ENCODE results near the gene SNAI3. TPM values are rescaled to one million over a fixed set of nuclear protein-coding genes. Genes with fewer than 3 reads are reported as not detected.

SNAI3 gene
- total RNA-seq = 0.14 and 0.33 TPM in 2 replicates

DNA sequence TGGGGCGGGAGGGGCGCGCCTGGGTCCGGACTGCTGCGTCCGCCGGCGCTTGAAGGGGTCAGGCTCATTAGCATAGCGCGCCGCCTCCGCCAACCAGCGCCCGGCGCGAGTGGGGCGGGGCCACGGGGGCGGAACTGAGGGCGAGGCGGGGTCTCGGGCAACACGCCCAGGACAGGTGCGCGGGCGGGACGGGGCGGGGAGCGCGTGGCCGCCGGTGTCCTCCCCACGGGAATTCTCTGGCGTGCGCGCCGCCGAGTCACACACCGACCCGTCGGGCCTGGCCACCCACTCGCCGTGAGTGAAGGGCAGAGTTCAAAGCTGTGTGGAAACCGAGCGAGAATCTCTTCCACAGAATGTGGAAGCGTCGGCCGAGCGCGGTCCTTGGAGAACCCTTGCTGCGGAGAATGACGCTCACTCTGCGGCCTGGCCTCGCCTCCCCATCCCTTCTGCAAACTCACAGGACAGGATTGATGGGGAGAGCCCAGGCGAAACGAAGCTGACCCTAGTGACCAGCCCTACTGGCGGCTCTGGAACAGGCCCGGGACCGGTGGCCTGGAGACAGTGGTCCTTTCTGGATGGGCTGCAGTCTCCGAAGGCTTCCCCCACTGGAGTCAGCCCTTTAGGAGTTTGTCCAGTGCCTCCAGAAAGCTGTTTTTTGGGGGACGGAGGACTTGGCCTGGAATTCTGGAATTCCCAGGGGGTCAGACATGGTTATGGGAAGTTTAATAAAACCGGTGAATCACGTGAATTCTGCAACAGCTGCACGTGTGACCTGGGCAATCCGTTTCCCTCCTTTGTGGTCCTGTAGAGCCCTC is at the start of gene SNAI3:
SNAI3 (minus strand) TSS at position 69 of the 815 bp plus-strand sequence. CDS start 101 bp downstream, outside the sequence.
- no peak for DNase-seq (ENCODE audit: low read depth, low spot score)

- DNase-seq (ENCODE audit: low read depth, low spot score) = no peak
Observed at GRCh38 chr16:88736088-88736487, 49.8 kb upstream of the SNAI3 start.

DNA sequence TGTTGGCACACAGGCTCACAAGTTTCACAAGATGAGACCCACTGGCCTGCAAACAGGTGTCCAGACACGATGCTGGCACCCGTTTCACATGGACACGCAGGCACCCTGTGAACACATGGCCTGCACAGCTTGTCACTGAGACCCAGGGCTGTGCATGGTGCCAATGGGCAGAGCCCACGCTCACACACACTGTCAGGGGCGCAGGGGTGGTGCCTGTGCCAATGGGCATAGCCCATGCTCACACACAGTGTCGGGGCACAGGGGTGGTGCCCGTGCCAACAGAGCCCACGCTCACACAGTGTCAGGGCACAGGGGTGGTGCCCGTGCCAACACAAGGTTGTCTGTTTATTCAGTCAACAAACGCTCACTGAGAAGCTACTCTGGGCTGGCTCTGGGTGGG is 49.3 kb upstream of the SNAI3 start:
- DNase-seq (ENCODE audit: low read depth, low spot score) = no peak

DNA sequence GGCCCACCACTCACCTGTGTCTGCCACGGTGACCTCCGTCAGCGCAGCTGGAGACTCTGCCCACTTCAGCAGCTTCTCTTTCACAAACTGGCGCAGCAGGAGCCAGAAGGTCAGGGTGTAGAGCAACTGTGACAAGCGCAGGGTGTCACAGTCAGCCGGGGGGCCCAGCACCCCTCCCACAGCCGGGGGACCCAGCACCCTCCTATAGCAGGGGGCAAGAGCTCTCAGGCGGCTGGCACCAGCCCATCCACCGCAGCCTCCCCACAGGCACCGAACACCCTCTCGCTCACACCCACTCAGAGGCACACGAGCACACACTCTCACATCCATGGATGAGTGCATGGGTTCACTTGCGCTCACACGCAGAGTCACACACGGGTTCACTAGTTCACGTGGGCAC is 48.8 kb upstream of the SNAI3 start:
- no peak for DNase-seq (ENCODE audit: low read depth, low spot score)

DNA sequence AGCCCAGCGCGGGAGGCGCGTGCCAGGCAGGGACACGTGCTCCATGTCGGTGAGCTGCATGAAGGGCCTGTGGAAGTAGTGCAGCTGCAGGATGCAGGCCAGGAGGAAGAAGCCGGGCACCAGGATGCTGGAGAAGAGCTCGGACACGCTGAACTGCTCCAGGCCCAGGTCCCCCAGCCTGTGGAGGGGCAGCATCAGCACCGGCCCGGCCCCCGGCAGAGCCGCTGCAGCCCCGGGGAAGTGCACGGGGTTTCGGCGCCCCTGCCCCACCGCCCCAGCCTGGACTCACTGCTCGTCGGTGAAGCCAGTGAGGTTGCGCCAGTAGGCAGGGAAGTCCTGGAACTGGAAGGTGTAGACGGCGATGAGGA is 48.0 kb upstream of the SNAI3 start:
- DNase-seq (ENCODE audit: low read depth, low spot score) = no peak

GRCh38 chr16:88733630-88734360 is 47.5 kb upstream of the SNAI3 start:
- no peak for DNase-seq (ENCODE audit: low read depth, low spot score)

DNA sequence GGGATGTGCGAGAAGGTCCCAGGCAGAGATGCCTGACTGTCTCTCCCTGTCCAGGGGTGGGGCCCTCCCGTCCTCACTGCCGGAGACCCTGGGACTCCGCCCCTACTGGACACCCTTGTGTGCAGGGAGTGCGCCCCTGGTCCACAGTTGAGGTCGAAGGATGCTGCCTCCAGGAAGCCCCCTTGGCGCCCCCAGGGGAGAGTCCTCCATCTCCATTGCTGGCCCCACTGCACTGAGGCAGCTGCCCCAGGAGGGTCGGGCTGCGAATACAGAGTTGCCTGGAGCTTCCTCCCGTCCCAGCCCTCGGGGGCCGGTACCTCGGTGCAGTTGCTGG is 46.6 kb upstream of the SNAI3 start:
- DNase-seq (ENCODE audit: low read depth, low spot score) = no peak

GRCh38 chr16:88732172-88732960 is 46.1 kb upstream of the SNAI3 start:
- no peak for DNase-seq (ENCODE audit: low read depth, low spot score)

DNA sequence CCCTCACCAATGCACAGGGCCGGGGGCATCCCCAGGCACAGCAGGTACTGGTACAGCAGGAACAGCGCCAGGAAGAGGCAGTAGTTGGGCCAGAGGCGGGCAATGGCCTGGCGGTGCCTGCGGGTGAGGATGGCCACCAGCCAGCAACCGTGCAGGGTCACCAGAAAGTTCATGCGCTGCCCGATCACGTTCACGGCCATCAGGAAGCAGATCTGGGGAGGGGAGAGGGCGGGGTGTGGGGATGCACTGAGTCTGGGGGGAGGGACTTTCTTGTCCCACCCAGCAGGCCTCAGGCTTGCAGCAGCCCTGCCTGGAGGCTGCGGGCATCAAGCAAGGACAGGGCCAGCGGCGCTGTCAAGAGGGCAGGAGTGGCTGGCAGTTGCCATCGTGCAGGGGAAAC is 45.4 kb upstream of the SNAI3 start:
- no peak for DNase-seq (ENCODE audit: low read depth, low spot score)

- no peak for DNase-seq (ENCODE audit: low read depth, low spot score)
Observed at GRCh38 chr16:88730632-88731607, 44.6 kb upstream of the SNAI3 start.

DNA sequence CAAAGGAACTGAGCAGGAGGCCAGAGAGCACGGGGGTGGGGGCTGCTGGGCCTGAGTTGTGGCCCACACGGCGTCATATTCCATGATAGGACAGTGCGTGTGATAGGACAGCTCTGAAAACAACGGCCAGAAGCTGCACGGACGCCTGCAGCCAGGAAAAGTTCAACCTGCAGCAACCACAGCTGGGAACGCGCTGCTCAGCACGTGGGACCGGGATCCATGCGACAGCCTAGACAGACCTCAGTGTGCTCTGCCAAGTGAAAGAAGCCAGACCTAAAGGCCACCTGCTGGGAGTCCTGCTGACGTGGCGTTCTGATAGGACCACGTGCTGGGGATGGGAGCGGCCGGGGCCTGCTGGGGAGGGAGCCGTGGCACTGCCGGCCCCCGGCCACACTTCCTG is 41.6 kb upstream of the SNAI3 start:
- DNase-seq (ENCODE audit: low read depth, low spot score) = no peak

DNA sequence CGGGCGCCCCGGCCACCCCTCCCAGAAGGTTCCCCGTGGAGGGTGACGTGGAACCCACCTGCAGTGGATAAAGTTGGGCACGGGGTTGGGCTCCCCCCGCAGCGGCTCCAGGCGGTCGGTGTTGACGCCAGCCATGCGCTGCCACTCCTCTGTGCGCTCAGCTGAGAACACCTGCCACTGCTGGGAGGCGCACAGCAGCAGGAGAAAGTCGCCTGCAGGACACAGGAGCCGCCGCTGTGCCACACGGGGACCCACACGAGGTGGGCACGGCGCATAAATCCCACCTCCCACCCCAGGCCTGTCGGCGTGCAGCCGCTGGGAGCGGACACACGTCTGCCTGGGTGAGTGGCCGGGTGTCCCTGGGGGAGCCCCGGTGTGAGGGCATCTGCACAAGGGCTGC is 40.7 kb upstream of the SNAI3 start:
- no peak for DNase-seq (ENCODE audit: low read depth, low spot score)

DNA sequence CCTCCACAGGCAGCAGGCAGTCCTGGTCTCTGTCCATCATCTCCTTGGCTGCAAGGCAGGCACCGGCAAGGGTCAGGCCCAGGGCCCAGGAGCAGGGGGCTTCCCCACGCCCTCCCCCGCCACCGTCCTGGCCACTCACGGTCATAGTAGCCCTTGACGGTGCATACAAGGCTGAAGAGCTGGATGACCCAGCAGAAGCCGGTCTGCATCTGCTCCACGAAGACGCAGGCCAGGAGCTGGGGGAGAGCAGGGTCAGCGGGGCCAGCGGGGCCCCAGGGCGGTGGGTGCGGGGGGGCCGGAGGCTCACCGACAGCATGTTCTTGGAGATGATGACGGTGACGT is 40.1 kb upstream of the SNAI3 start:
- no peak for DNase-seq (ENCODE audit: low read depth, low spot score)

DNA sequence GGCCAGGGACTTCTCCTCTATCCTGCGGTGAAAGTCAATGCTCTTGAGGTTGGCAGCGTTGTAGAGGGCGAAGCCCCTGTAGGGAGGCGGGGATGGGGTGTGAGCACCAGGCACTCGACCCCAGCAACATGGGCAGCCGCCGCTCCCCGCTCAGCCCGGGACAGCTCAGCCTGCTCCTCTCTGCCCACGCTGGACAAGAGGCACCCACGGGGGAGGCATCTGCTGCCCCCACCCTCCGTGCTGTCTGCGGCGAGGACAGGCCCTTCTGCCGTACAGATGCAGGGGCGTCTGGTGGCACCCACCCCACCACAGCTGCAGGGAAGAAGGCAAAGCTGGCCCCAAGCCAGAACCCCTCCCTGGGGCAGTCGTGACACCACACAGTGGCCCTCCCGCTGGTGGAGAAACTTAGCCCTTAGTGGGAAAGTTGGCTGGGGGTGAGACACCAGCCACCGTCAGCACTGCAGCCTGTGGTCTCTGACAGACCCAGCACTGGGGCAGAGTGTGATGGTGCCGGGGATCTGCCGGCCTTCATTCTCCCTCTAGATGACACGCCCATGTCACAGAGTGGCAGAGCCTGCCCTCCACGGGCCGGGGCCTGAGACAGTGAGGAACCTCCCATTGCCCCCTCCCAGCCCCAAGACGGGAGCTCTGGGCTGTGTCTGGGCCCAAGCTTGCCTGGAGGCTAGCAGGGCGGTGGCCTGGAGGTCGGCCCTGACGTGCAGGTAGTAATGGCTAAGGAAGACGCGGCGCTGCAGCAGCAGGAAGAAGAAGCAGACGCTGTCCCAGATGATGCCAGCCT is 39.5 kb upstream of the SNAI3 start:
- no peak for DNase-seq (ENCODE audit: low read depth, low spot score)

DNA sequence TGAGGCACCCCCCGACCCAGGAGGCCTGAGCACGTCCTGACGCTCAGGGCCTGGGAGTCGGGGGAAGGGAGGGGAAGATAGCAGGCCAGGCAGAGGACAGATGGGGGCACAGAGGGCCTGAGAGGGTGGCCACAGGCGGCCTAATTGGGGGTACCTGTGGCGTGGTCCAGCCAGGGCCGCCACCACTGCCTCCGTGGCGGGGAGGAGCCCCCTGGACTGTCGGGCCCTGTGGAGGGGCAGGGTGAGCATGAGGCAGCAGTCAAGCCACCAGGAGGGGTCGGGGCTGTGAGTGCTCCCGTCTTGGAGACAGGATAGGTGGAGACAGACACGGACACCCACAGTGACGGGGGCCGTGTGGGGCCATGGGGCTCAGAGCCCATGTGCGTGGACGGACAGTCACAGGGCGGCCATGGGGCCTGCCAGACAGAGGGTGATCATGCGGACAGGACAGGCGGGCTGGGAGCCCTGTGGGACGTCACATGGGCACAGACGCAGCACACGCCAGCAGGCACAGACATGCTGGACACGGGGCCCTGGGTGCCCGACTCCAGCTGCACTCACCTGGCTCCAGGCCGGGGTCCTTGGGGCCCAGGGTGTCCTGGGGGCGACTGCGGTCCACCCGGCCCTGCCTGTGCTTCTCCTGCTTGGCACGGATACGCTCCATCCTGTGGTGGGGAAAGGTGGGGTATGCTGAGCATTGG is 38.7 kb upstream of the SNAI3 start:
- DNase-seq (ENCODE audit: low read depth, low spot score) = no peak

DNA sequence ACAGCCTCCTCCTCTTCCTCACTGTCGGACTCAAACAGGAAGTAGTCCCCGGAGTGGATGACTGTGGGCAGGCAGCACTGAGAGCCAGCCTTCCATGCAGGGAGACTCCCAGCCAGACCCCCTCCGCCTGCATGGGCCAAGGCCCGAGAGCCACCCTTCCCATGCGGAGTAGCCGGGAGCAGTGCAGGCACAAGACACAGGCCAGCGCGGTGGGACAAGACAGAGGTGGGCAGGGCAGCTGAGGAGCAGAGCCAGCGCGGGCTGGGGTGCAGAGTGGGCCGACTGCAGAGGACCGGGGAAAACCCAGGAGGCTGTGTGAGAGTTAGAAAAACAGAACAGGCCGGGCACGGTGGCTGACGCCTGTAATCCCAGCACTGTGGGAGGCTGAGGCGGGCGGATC is 37.6 kb upstream of the SNAI3 start:
- DNase-seq (ENCODE audit: low read depth, low spot score) = no peak

DNA sequence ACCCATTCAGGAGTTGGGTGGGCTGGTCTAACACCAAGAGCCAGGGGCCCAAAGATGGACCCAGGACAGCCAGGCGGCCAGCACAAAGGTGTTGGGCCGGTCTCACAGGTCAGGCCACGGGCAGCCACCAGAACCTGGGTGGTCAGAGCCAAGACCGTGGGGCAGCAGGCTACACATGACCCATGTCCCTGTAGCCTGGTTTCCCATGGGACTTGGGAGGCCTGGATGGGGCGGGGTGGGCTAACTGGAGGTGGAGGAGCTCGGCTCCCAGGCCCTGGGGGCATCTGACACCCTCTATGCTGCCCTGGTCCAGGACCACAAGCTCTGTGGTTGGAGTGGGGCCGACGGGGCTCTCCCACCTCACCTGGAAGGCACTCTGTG is 37.2 kb upstream of the SNAI3 start:
- no peak for DNase-seq (ENCODE audit: low read depth, low spot score)

DNA sequence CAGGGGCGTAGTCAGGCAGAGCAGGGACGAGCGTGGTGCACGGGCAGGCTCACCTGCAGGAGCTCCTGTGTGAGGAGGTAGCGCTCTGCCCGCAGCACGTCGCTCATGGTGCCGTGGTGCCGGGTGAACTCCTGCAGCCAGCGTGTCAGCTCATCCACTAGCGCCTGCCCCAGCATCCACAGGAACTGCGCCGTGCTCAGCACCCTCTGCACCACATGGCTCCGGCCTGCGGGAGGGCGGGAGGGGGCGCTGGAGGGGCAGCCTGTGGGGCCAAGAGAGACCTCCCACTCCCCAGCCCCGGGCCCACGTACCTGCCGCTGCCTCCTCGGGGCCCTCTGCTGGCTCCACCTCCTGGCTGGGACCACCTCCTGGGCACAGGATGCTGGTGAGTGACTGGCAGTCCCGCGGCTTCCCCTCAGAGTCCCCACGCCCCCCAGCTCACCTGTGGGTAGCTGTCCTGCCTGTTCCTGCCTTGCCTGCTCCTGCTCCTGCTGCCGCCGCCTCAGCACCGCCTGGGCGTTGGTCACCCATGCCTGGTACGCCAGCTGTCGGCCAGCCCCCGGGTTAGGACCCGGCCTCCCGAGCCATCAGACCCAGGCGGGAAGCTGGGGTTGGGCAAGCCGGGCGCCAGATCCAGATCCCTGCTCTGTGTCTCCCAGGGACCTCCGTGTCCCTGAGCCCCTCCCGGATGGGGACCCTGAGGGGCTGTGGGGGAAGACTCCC is 36.6 kb upstream of the SNAI3 start:
- DNase-seq (ENCODE audit: low read depth, low spot score) = no peak

All from pulmonary artery endothelial cell (primary cell).